ENCODE results near the gene TMEM121. TPM values are rescaled to one million over a fixed set of nuclear protein-coding genes. Genes with fewer than 3 reads are reported as not detected.

The TMEM121 gene
- total and polyA plus RNA-seq, 2 of the 8 experiments (the other 6 are each of a cell fraction or from before 2014, with no cell fraction given), result 1.9 TPM; not detected in 1

DNA sequence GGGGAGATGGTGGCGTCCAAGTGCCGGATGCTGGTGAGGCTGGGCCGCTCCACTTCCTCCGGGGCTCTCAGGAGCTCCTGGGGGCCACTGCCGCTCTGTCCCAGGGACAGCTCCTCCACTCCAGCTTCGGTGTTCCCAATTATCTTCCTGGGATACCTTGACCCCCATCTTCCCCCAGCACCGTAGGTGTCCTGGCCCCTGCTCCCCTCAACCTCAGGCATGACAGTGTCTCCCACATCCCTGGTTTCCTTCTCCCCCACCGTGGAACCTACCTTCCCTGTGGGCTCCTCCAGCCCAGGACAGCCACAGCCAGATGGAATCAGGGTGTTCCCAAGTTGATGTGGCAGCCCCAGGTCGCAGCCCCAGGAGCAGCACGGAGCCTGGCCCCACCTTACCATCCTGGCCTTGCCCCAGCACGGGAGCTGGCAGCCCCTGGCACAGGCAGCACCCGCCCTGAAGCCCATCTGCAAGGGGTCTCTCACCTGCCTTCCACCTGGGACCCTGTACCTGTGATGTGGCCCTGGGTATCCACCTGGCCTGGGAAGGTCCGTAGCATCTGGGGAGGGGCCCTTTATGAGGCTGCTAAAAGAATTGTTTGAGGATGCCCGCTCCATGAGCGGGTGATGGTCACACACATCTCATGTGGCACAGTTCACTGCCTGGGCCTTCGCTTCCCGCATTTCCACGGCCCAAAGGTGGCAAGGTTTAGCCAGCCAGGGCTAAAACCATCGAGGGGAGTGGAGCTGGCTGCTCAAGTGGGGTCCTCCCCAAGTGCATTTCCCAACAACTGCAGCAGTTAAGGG is 4.1 kb downstream of the TMEM121 start:
- Histone ChIP-seq H3K14ac (ENCODE audit: insufficient read length) (no peak overlapping the region), H3K27ac (ENCODE audit: low read depth, low read length) (no peak overlapping the region), H3K4me1 (replicated peaks in 1 of 4; ENCODE audit: control insufficient read depth in 3 of 4, insufficient read depth in 4 of 4, low read length in 3 of 4) (peaks cover 0 to 4% (median 0%) of the 10 kb centered on the region in 4 experiments; a peak in 3 of 7 replicates), H3K4me3 (ENCODE audit: extremely low read depth in 1 of 4, insufficient read depth in 2 of 4, low read depth in 3 of 4, low read length in 4 of 4) (no peak overlapping the region), H3K79me1 (ENCODE audit: low read depth, low read length) (no peaks in the 10 kb centered on the region), H3K23me2 (ENCODE audit: low read depth, low read length) (no peaks in the 10 kb centered on the region; the same call in 1 of the 2 replicates), H2BK120ac (replicated peaks; ENCODE audit: low read depth, low read length) (no peak overlapping the region), H2BK20ac (ENCODE audit: low read length) (no peak overlapping the region), H3K27me3 (replicated peaks in 1 of 4; ENCODE audit: control insufficient read depth in 3 of 4, extremely low read depth in 1 of 4, insufficient read depth in 3 of 4, low read length in 3 of 4) (peaks cover 9 to 30% (median 23%) of the 10 kb centered on the region in 4 experiments), H3K9ac (replicated peaks in 1 of 4; ENCODE audit: extremely low read depth in 1 of 4, low read depth in 3 of 4, low read length in 3 of 4) (no peak overlapping the region), H4K8ac (ENCODE audit: extremely low read depth, insufficient read depth, low read length) (no peak overlapping the region), H3K4me2 (ENCODE audit: insufficient read depth in 1 of 2, low read depth in 2 of 2, low read length in 2 of 2) (no peak overlapping the region), H3K56ac (replicated peaks; ENCODE audit: insufficient read length, low read depth, low read length) (no peak overlapping the region), H3K23ac (ENCODE audit: insufficient read length) (no peak overlapping the region), H2AFZ (ENCODE audit: low read length) (no peak overlapping the region), H3K9me3 (ENCODE audit: insufficient read depth in 2 of 2, low read depth in 1 of 2, low read length in 1 of 2) (peaks cover 3 to 63% of the 10 kb centered on the region in 2 experiments; a peak in 3 of 4 replicates), H2AK5ac (ENCODE audit: low read depth, low read length) (no peak overlapping the region), H2BK5ac (ENCODE audit: low read depth, low read length) (no peak overlapping the region), H2BK12ac (ENCODE audit: low read depth, low read length) (no peak overlapping the region), H3K79me2 (ENCODE audit: control insufficient read depth in 1 of 2, insufficient read depth in 2 of 2, low read length in 2 of 2) (no peaks in the 10 kb centered on the region), H4K20me1 (replicated peaks in 1 of 2; ENCODE audit: control insufficient read depth in 1 of 2, insufficient read depth in 2 of 2, low read length in 2 of 2) (no peaks in the 10 kb centered on the region), H3K18ac (ENCODE audit: extremely low read depth, low read length) (no peak overlapping the region), H3K4ac (replicated peaks; ENCODE audit: insufficient read length, low read depth, low read length) (no peak overlapping the region), H4K5ac (ENCODE audit: insufficient read length, low read depth, low read length) (no peak overlapping the region), H2BK15ac (ENCODE audit: low read length) (no peak overlapping the region), H4K91ac (replicated peaks; ENCODE audit: insufficient read length, low read length) (no peak overlapping the region), H3K36me3 (ENCODE audit: control insufficient read depth in 2 of 4, insufficient read depth in 4 of 4, low read length in 3 of 4) (no peaks in the 10 kb centered on the region)
- WGBS, 2 experiments (ENCODE audit: extremely low coverage in 1 of 2, insufficient coverage in 1 of 2, insufficient read length in 1 of 2, insufficient replicate concordance in 2 of 2, low coverage in 1 of 2, low lambda C conversion rate in 2 of 2, missing lambda C conversion rate in 1 of 2), result 84% methylated on average over 19 of the region's 19 CpGs; no CpG with 5 or more reads in 1 of the 2 experiments
- FAIRE-seq, result no peak
- ChIA-PET CTCF (ENCODE audit: partially characterized antibody) (no interaction called here), POLR2A (ENCODE audit: partially characterized antibody) (no interaction called here)
- DNase-seq (ENCODE audit: low read depth in 1 of 2, low spot score in 2 of 2), result no peak
- TF ChIP-seq POLR2AphosphoS5 (IDR thresholded peaks at IDR 0.05; ENCODE audit: low read depth, low read length) (no peak), EGR1 (IDR thresholded peaks at IDR 0.05; ENCODE audit: borderline replicate concordance, low read depth, low read length) (no peak), PHF8 (conservative IDR thresholded peaks at IDR 0.05; ENCODE audit: low read depth, low read length) (no peak), NANOG (IDR thresholded peaks at IDR 0.05; ENCODE audit: insufficient read depth, low read depth, low read length, poor library complexity, severe bottlenecking) (no peak), TAF7 (optimal IDR thresholded peaks at IDR 0.05; ENCODE audit: borderline replicate concordance, low read depth, low read length) (no peak), SUZ12 (IDR thresholded peaks at IDR 0.05; ENCODE audit: low read length) (no peak), SRF (IDR thresholded peaks at IDR 0.05; ENCODE audit: low read depth, low read length) (no peak), CREB1 (IDR thresholded peaks at IDR 0.05) (no peak)
- TF ChIP-seq, protein P1, sequence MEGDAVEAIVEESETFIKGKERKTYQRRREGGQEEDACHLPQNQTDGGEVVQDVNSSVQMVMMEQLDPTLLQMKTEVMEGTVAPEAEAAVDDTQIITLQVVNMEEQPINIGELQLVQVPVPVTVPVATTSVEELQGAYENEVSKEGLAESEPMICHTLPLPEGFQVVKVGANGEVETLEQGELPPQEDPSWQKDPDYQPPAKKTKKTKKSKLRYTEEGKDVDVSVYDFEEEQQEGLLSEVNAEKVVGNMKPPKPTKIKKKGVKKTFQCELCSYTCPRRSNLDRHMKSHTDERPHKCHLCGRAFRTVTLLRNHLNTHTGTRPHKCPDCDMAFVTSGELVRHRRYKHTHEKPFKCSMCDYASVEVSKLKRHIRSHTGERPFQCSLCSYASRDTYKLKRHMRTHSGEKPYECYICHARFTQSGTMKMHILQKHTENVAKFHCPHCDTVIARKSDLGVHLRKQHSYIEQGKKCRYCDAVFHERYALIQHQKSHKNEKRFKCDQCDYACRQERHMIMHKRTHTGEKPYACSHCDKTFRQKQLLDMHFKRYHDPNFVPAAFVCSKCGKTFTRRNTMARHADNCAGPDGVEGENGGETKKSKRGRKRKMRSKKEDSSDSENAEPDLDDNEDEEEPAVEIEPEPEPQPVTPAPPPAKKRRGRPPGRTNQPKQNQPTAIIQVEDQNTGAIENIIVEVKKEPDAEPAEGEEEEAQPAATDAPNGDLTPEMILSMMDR (IDR thresholded peaks at IDR 0.05; ENCODE audit: control extremely low read depth in 1 of 3, insufficient read depth in 1 of 3, low read depth in 1 of 3, low read length in 3 of 3), result no peak
- TF ChIP-seq, protein P2, sequence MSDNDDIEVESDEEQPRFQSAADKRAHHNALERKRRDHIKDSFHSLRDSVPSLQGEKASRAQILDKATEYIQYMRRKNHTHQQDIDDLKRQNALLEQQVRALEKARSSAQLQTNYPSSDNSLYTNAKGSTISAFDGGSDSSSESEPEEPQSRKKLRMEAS (IDR thresholded peaks at IDR 0.05), result no peak

All from H1 (cell line).